Endothelial cell of umbilical vein (primary cell): ENCODE measurements around the gene CASK. TPM values are rescaled to one million over a fixed set of nuclear protein-coding genes. Genes with fewer than 3 reads are reported as not detected.

Experiments used
- BruUV-seq: library from RNA; stranded (reverse); fragments of 400-500 nt; replicated peaks from 2 replicates; lab custom pipeline; 2021; lab: Mats Ljungman, UMichigan
- CTCF ChIA-PET: fragments of 300-600, 350-600 bp; sonication (Branson Sonifier 250); formaldehyde crosslinking; loops from one replicate; lab custom pipeline; 2021; ENCODE audit warnings: antibody characterized with exemption, inconsistent platforms; lab: Charles Lee
- POLR2A ChIA-PET: fragments of 300-600, 350-600 bp; sonication (Branson Sonifier 250); formaldehyde crosslinking; loops from one replicate; lab custom pipeline; 2021; ENCODE audit warnings: antibody characterized with exemption, inconsistent platforms; lab: Charles Lee
- DNase-seq: peaks from one replicate; pipeline ENCODE4 v3.0.0-alpha.2; 2011; ENCODE audit warnings: low read depth, low spot score
- FAIRE-seq: peaks from 2 replicates; lab custom pipeline; 2011; peaks lifted over from hg19 to GRCh38; lab: Jason Lieb, UNC
- H2AFZ ChIP-seq: 2 replicates; pipeline ENCODE4 v1.6.0; 2012; ENCODE audit warnings: low read depth, low read length, control low read depth, inconsistent platforms
- H3K27ac ChIP-seq: 2 replicates; pipeline ENCODE4 v1.5.1; 2011; ENCODE audit warnings: low read depth, mild to moderate bottlenecking, control low read depth, low read length, moderate library complexity; ENCODE audit not compliant: insufficient read depth
- H3K27me3 ChIP-seq, 2 experiments: 2 replicates each; pipeline versions ENCODE4 v1.6.0 to v1.6.1; 2011; ENCODE audit warnings: low read length in 2 of 2, mixed read lengths in 1 of 2; ENCODE audit not compliant: control insufficient read depth in 2 of 2, insufficient read depth in 2 of 2
- H3K36me3 ChIP-seq, 2 experiments: 2 replicates in 1 of 2; 3 replicates in 1 of 2; pipeline ENCODE4 v1.5.1; 2011; ENCODE audit warnings: low read length in 2 of 2, mild to moderate bottlenecking in 1 of 2, moderate library complexity in 1 of 2; ENCODE audit not compliant: control insufficient read depth in 2 of 2, insufficient read depth in 2 of 2; ENCODE audit errors: extremely low read depth in 1 of 2
- H3K4me1 ChIP-seq: 3 replicates; pipeline ENCODE4 v1.5.1; 2011; ENCODE audit warnings: mild to moderate bottlenecking, low read length; ENCODE audit not compliant: control insufficient read depth, insufficient read depth; ENCODE audit errors: extremely low read depth
- H3K4me2 ChIP-seq: 2 replicates; pipeline ENCODE4 v1.6.1; 2011; ENCODE audit warnings: low read length, control low read depth, mixed read lengths; ENCODE audit not compliant: insufficient read depth
- H3K4me3 ChIP-seq, 3 experiments: fragments of 200-600 bp in 1 of 3; sonication (generic), shearing (Covaris generic) in 1 of 3; replicated peaks in 1 of 3; 2 replicates each; pipeline ENCODE4 v1.5.1; 2011 to 2016; ENCODE audit warnings: control low read depth in 3 of 3, low read length in 3 of 3, mild to moderate bottlenecking in 2 of 3, inconsistent platforms in 1 of 3, low read depth in 1 of 3, moderate library complexity in 1 of 3; ENCODE audit not compliant: insufficient read depth in 1 of 3
- H3K79me2 ChIP-seq: 2 replicates; pipeline ENCODE4 v1.6.0; 2012; ENCODE audit warnings: low read length, inconsistent platforms; ENCODE audit not compliant: control insufficient read depth, insufficient read depth
- H3K9ac ChIP-seq: replicated peaks from 2 replicates; pipeline ENCODE3; 2011; ENCODE audit warnings: low read length, control low read depth; ENCODE audit not compliant: insufficient read depth; ENCODE audit errors: extremely low read depth
- H3K9me1 ChIP-seq: replicated peaks from 3 replicates; pipeline ENCODE4 v1.6.0; 2011; ENCODE audit warnings: mild to moderate bottlenecking, low read length; ENCODE audit not compliant: control insufficient read depth, insufficient read depth; ENCODE audit errors: extremely low read depth
- H3K9me3 ChIP-seq: replicated peaks from 2 replicates; pipeline ENCODE4 v1.5.1; 2012; ENCODE audit warnings: low read length, inconsistent platforms; ENCODE audit not compliant: control insufficient read depth, insufficient read depth
- H4K20me1 ChIP-seq: replicated peaks from 2 replicates; pipeline ENCODE3; 2011; ENCODE audit warnings: mild to moderate bottlenecking, low read length; ENCODE audit not compliant: control insufficient read depth, insufficient read depth; ENCODE audit errors: extremely low read depth
- EZH2 ChIP-seq: IDR thresholded peaks from 2 replicates; pipeline ENCODE4 v1.6.1; 2012; ENCODE audit warnings: borderline replicate concordance, low read depth, mild to moderate bottlenecking, moderate library complexity, low read length, inconsistent platforms; ENCODE audit not compliant: severe bottlenecking
- FOS ChIP-seq: IDR thresholded peaks from 2 replicates; pipeline ENCODE4 v1.6.1; 2011; ENCODE audit warnings: mild to moderate bottlenecking, low read length, moderate library complexity, borderline replicate concordance; ENCODE audit not compliant: insufficient read depth
- GATA2 ChIP-seq: IDR thresholded peaks from 2 replicates; pipeline ENCODE4 v1.7.0; 2011; ENCODE audit warnings: low read depth, mild to moderate bottlenecking, moderate library complexity, mixed read lengths, low read length; ENCODE audit not compliant: insufficient read length, insufficient read depth
- JUN ChIP-seq: IDR thresholded peaks from 2 replicates; pipeline ENCODE4 v1.6.1; 2011; ENCODE audit warnings: borderline replicate concordance, low read depth; ENCODE audit not compliant: insufficient read length, insufficient read depth
- MYC ChIP-seq: IDR thresholded peaks from one replicate; pipeline ENCODE4 v1.6.1; 2011; ENCODE audit warnings: mild to moderate bottlenecking, low read depth, low read length
- POLR2A ChIP-seq: IDR thresholded peaks from 2 replicates; pipeline ENCODE4 v1.6.1; 2012; ENCODE audit warnings: low read depth, mild to moderate bottlenecking, control low read depth, low read length
- POLR2AphosphoS5 ChIP-seq: IDR thresholded peaks from 2 replicates; pipeline ENCODE4 v1.6.1; 2012; ENCODE audit warnings: low read depth, mild to moderate bottlenecking, control low read depth, low read length, moderate library complexity; ENCODE audit not compliant: insufficient read depth
- dilution Hi-C: fragments of 300-500 bp; cut with MboI; formaldehyde crosslinking; loops from one replicate; pipeline ENCODE4 v1.15.0; 2019; ENCODE audit warnings: low sequenced_read_pairs; ENCODE audit not compliant: extremely low pct_ligation_motif_present
- intact Hi-C: fragments of 100-400 bp; cut with micrococcal nuclease; formaldehyde crosslinking; loops from one replicate; pipeline ENCODE4 v1.10.0; 2022
- polyA plus RNA-seq, 4 experiments: library from polyadenylated mRNA; depleted of rRNA in 3 of 4; stranded (reverse) in 3 of 4; unstranded in 1 of 4; fragments of >200 nt; gene quantifications; 2 replicates each; pipeline versions ENCODE4 v1.2.1 to v1.2.3, GENCODE V29; 2011 to 2012; ENCODE audit warnings: missing spikeins in 1 of 4
- total RNA-seq: library from RNA; stranded (reverse); gene quantifications from 2 replicates; pipeline ENCODE4 v1.2.3, GENCODE V29; 2021
- TF ChIP-seq, protein P1 (sequence below), 2 donors: IDR thresholded peaks; 1 replicate in 1 of 2; 2 replicates in 1 of 2; pipeline ENCODE4 v1.5.1; 2011; ENCODE audit warnings: low read length in 2 of 2, mild to moderate bottlenecking in 2 of 2, moderate library complexity in 2 of 2, control low read depth in 1 of 2, inconsistent platforms in 1 of 2, low read depth in 1 of 2; ENCODE audit not compliant: insufficient read depth in 1 of 2; ENCODE audit errors: extremely low read depth in 1 of 2
- TF ChIP-seq, protein P2 (sequence below): IDR thresholded peaks from 2 replicates; pipeline ENCODE4 v1.6.1; 2011; ENCODE audit not compliant: insufficient read depth, insufficient read length

Gene CASK
- total and polyA plus RNA-seq, 2 donors (not counting 3 experiments of a cell fraction or from before 2014, with no cell fraction given), result 6.4 to 30.4 TPM

DNA sequence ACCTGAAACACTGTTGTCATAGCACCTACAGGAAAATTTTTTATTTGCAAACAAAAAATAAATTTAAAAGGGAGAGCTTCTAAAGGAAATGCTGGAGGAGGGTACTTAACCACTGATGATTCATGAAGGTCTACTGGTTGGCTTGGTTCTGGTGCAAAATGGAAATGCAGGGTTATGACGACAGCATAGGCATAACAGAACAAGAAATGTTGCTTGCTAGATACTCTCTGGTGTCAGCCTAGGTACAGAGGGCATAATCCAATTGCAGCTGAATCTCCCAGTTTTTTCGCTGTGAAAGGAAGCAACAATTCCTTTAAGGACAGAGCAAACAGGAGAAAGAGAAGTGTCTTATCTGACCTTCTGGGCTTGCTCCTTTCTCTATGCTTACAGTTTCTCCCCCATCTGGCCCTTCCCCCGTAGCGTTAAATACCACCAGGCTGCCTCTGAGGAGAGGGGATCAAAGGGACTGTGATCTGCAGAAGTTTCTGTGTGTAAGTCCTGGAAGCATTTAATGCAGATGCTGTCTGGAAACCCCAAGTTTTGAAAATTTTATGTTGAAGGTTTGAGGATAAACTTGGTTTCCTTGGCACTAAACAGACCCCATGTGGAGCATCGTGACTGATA, 23.7 kb upstream of the CASK start:
- no peak for DNase-seq

More for the DNA sequence above, 23.7 kb upstream of the CASK start:
- TF ChIP-seq, protein P1, sequence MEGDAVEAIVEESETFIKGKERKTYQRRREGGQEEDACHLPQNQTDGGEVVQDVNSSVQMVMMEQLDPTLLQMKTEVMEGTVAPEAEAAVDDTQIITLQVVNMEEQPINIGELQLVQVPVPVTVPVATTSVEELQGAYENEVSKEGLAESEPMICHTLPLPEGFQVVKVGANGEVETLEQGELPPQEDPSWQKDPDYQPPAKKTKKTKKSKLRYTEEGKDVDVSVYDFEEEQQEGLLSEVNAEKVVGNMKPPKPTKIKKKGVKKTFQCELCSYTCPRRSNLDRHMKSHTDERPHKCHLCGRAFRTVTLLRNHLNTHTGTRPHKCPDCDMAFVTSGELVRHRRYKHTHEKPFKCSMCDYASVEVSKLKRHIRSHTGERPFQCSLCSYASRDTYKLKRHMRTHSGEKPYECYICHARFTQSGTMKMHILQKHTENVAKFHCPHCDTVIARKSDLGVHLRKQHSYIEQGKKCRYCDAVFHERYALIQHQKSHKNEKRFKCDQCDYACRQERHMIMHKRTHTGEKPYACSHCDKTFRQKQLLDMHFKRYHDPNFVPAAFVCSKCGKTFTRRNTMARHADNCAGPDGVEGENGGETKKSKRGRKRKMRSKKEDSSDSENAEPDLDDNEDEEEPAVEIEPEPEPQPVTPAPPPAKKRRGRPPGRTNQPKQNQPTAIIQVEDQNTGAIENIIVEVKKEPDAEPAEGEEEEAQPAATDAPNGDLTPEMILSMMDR (IDR thresholded peaks at IDR 0.05; ENCODE audit: extremely low read depth in 1 of 2, insufficient read depth in 1 of 2, low read depth in 1 of 2, low read length in 2 of 2), result no peak
- TF ChIP-seq POLR2A (no peak), JUN (no peak), FOS (no peak), GATA2 (no peak), EZH2 (no peak), MYC (no peak), POLR2AphosphoS5 (no peak)
- TF ChIP-seq, protein P2, sequence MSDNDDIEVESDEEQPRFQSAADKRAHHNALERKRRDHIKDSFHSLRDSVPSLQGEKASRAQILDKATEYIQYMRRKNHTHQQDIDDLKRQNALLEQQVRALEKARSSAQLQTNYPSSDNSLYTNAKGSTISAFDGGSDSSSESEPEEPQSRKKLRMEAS, result no peak
- POLR2A ChIA-PET, result no interaction called here
- BruUV-seq, result no TSS peak
- Histone ChIP-seq H3K9me3 (no peaks in the 10 kb centered on the region), H4K20me1 (no peaks in the 10 kb centered on the region), H3K9ac (no peak overlapping the region), H2AFZ (no peak overlapping the region), H3K79me2 (no peaks in the 10 kb centered on the region), H3K36me3 (no peaks in the 10 kb centered on the region), H3K4me1 (no peaks in the 10 kb centered on the region), H3K4me2 (no peak overlapping the region), H3K27ac (no peak overlapping the region), H3K4me3 (no peak overlapping the region), H3K27me3 (no peaks in the 10 kb centered on the region), H3K9me1 (no peaks in the 10 kb centered on the region)
- dilution Hi-C loops, result no loop called here
- CTCF ChIA-PET, result no interaction called here
- intact Hi-C loops, result no loop called here
- no peak for FAIRE-seq
